ENCODE results near the gene POU2AF3.
A peak's percentile ranks its signal among the peaks of the same experiment; 100 is the strongest.

POU2AF3 gene

GRCh38 chr11:111282562-111283075 is 15.7 kb upstream of the POU2AF3 start:
- H2BK12ac ChIP-seq (ENCODE audit: low read length in 2 of 2), result no peak overlapping the region
- WGBS, result 64% methylated on average over 3 of the region's 3 CpGs
- H3K4me1 ChIP-seq (ENCODE audit: control insufficient read depth, insufficient read depth, low read depth, low read length), result peaks cover 2% of the 10 kb centered on the region
- H2AFZ ChIP-seq (ENCODE audit: low read depth, low read length), result no peak overlapping the region
- no peak overlapping the region for H3K27ac ChIP-seq (ENCODE audit: low read length, poor library complexity, severe bottlenecking)
- no peak overlapping the region for H3K9ac ChIP-seq (ENCODE audit: low read length)
- no peak overlapping the region for H3K18ac ChIP-seq (ENCODE audit: low read depth in 1 of 2, low read length in 2 of 2)
- H4K91ac ChIP-seq (ENCODE audit: low read length), result no peak overlapping the region
- no peaks in the 10 kb centered on the region for H3K36me3 ChIP-seq (ENCODE audit: control insufficient read depth in 1 of 2, insufficient read depth in 2 of 2, low read depth in 1 of 2, low read length in 2 of 2)
- no peak overlapping the region for H3K23ac ChIP-seq (ENCODE audit: low read length in 2 of 2)
- no peaks in the 10 kb centered on the region for H3K9me3 ChIP-seq (ENCODE audit: control insufficient read depth, low read length)
- H2AK5ac ChIP-seq (ENCODE audit: low read length, severe bottlenecking), result no peak overlapping the region
- no peak overlapping the region for H2BK15ac ChIP-seq (ENCODE audit: low read depth, poor library complexity, severe bottlenecking)
- no peak overlapping the region for H2BK120ac ChIP-seq (ENCODE audit: low read depth, low read length)
- H4K8ac ChIP-seq (ENCODE audit: low read length), result no peak overlapping the region
- no peak overlapping the region for H3K4me3 ChIP-seq (ENCODE audit: insufficient read depth in 1 of 2, low read depth in 1 of 2, low read length in 2 of 2)
- no peak for DNase-seq
- no peak overlapping the region for H3K4me2 ChIP-seq (ENCODE audit: low read length, poor library complexity, severe bottlenecking)
- no peak overlapping the region for H2BK5ac ChIP-seq (ENCODE audit: low read depth, low read length, poor library complexity, severe bottlenecking)
- peaks cover 23 to 33% of the 10 kb centered on the region in 2 experiments for H3K27me3 ChIP-seq (ENCODE audit: control insufficient read depth in 1 of 2, insufficient read depth in 1 of 2, low read length in 2 of 2)
- H3K14ac ChIP-seq (ENCODE audit: low read length in 2 of 2), result no peak overlapping the region
- no peak overlapping the region for H3K4ac ChIP-seq (ENCODE audit: low read depth in 1 of 2, low read length in 2 of 2)
- H3K79me1 ChIP-seq (replicated peaks; ENCODE audit: low read length, poor library complexity, severe bottlenecking), result no peaks in the 10 kb centered on the region

GRCh38 chr11:111283945-111284481 is 14.3 kb upstream of the POU2AF3 start:
- no peak overlapping the region for H2AK5ac ChIP-seq (ENCODE audit: low read length, severe bottlenecking)
- no peak overlapping the region for H3K23ac ChIP-seq (ENCODE audit: low read length in 2 of 2)
- no peak overlapping the region for H3K4me2 ChIP-seq (ENCODE audit: low read length, poor library complexity, severe bottlenecking)
- no peak overlapping the region for H3K27ac ChIP-seq (ENCODE audit: low read length, poor library complexity, severe bottlenecking)
- H3K9me3 ChIP-seq (ENCODE audit: control insufficient read depth, low read length), result no peaks in the 10 kb centered on the region
- H4K8ac ChIP-seq (ENCODE audit: low read length), result no peak overlapping the region
- 76% methylated on average over 33 of the region's 33 CpGs for WGBS
- H2BK12ac ChIP-seq (ENCODE audit: low read length in 2 of 2), result no peak overlapping the region
- H3K27me3 ChIP-seq (ENCODE audit: control insufficient read depth in 1 of 2, insufficient read depth in 1 of 2, low read length in 2 of 2), result peaks cover 19 to 27% of the 10 kb centered on the region in 2 experiments
- H3K18ac ChIP-seq (ENCODE audit: low read depth in 1 of 2, low read length in 2 of 2), result no peak overlapping the region
- H4K91ac ChIP-seq (ENCODE audit: low read length), result no peak overlapping the region
- no peaks in the 10 kb centered on the region for H3K36me3 ChIP-seq (ENCODE audit: control insufficient read depth in 1 of 2, insufficient read depth in 2 of 2, low read depth in 1 of 2, low read length in 2 of 2)
- no peak overlapping the region for H3K14ac ChIP-seq (ENCODE audit: low read length in 2 of 2)
- H2BK15ac ChIP-seq (ENCODE audit: low read depth, poor library complexity, severe bottlenecking), result no peak overlapping the region
- DNase-seq, result peak; percentile 35
- no peak overlapping the region for H3K4ac ChIP-seq (ENCODE audit: low read depth in 1 of 2, low read length in 2 of 2)
- peak overlapping the region in 1 of 2 experiments; percentile 43 for H3K4me3 ChIP-seq (ENCODE audit: insufficient read depth in 1 of 2, low read depth in 1 of 2, low read length in 2 of 2)
- no peak overlapping the region for H2AFZ ChIP-seq (ENCODE audit: low read depth, low read length)
- H2BK5ac ChIP-seq (ENCODE audit: low read depth, low read length, poor library complexity, severe bottlenecking), result no peak overlapping the region
- H3K79me1 ChIP-seq (replicated peaks; ENCODE audit: low read length, poor library complexity, severe bottlenecking), result no peaks in the 10 kb centered on the region
- peaks cover 2% of the 10 kb centered on the region for H3K4me1 ChIP-seq (ENCODE audit: control insufficient read depth, insufficient read depth, low read depth, low read length)
- no peak overlapping the region for H2BK120ac ChIP-seq (ENCODE audit: low read depth, low read length)
- peak overlapping the region; percentile 65 for H3K9ac ChIP-seq (ENCODE audit: low read length)

- Histone ChIP-seq H3K27ac (ENCODE audit: low read length, poor library complexity, severe bottlenecking) (no peak overlapping the region), H2AFZ (ENCODE audit: low read depth, low read length) (peak overlapping the region; percentile 37), H3K4me2 (ENCODE audit: low read length, poor library complexity, severe bottlenecking) (no peak overlapping the region), H3K27me3 (ENCODE audit: control insufficient read depth in 1 of 2, insufficient read depth in 1 of 2, low read length in 2 of 2) (peaks cover 12 to 21% of the 10 kb centered on the region in 2 experiments), H2BK120ac (ENCODE audit: low read depth, low read length) (no peak overlapping the region), H3K14ac (ENCODE audit: low read length in 2 of 2) (peak overlapping the region in 1 of 2 experiments; percentile 58), H3K18ac (ENCODE audit: low read depth in 1 of 2, low read length in 2 of 2) (peak overlapping the region in 1 of 2 experiments; percentile 29), H3K36me3 (ENCODE audit: control insufficient read depth in 1 of 2, insufficient read depth in 2 of 2, low read depth in 1 of 2, low read length in 2 of 2) (no peaks in the 10 kb centered on the region), H2BK12ac (ENCODE audit: low read length in 2 of 2) (no peak overlapping the region), H3K79me1 (replicated peaks; ENCODE audit: low read length, poor library complexity, severe bottlenecking) (no peaks in the 10 kb centered on the region), H4K8ac (ENCODE audit: low read length) (no peak overlapping the region), H4K91ac (ENCODE audit: low read length) (no peak overlapping the region), H3K4me3 (ENCODE audit: insufficient read depth in 1 of 2, low read depth in 1 of 2, low read length in 2 of 2) (no peak overlapping the region), H3K9me3 (ENCODE audit: control insufficient read depth, low read length) (no peaks in the 10 kb centered on the region), H2BK15ac (ENCODE audit: low read depth, poor library complexity, severe bottlenecking) (no peak overlapping the region), H3K4me1 (ENCODE audit: control insufficient read depth, insufficient read depth, low read depth, low read length) (peaks cover 2% of the 10 kb centered on the region), H2BK5ac (ENCODE audit: low read depth, low read length, poor library complexity, severe bottlenecking) (no peak overlapping the region), H3K23ac (ENCODE audit: low read length in 2 of 2) (no peak overlapping the region), H3K4ac (ENCODE audit: low read depth in 1 of 2, low read length in 2 of 2) (no peak overlapping the region), H3K9ac (ENCODE audit: low read length) (no peak overlapping the region), H2AK5ac (ENCODE audit: low read length, severe bottlenecking) (no peak overlapping the region)
- WGBS, result 81% methylated on average over 18 of the region's 18 CpGs
- DNase-seq, result no peak
Observed at GRCh38 chr11:111285189-111286091, 12.9 kb upstream of the POU2AF3 start.

- no peak overlapping the region for H2BK12ac ChIP-seq (ENCODE audit: low read length in 2 of 2)
- DNase-seq, result no peak
- H2BK120ac ChIP-seq (ENCODE audit: low read depth, low read length), result no peak overlapping the region
- no peak overlapping the region for H2BK15ac ChIP-seq (ENCODE audit: low read depth, poor library complexity, severe bottlenecking)
- H4K8ac ChIP-seq (ENCODE audit: low read length), result no peak overlapping the region
- no peak overlapping the region for H3K4me3 ChIP-seq (ENCODE audit: insufficient read depth in 1 of 2, low read depth in 1 of 2, low read length in 2 of 2)
- H3K9ac ChIP-seq (ENCODE audit: low read length), result no peak overlapping the region
- no peaks in the 10 kb centered on the region for H3K9me3 ChIP-seq (ENCODE audit: control insufficient read depth, low read length)
- H2AFZ ChIP-seq (ENCODE audit: low read depth, low read length), result no peak overlapping the region
- no peak overlapping the region for H3K27ac ChIP-seq (ENCODE audit: low read length, poor library complexity, severe bottlenecking)
- no peaks in the 10 kb centered on the region for H3K36me3 ChIP-seq (ENCODE audit: control insufficient read depth in 1 of 2, insufficient read depth in 2 of 2, low read depth in 1 of 2, low read length in 2 of 2)
- no peaks in the 10 kb centered on the region for H3K4me1 ChIP-seq (ENCODE audit: control insufficient read depth, insufficient read depth, low read depth, low read length)
- no peak overlapping the region for H2AK5ac ChIP-seq (ENCODE audit: low read length, severe bottlenecking)
- H3K27me3 ChIP-seq (ENCODE audit: control insufficient read depth in 1 of 2, insufficient read depth in 1 of 2, low read length in 2 of 2), result peaks cover 0 to 6% of the 10 kb centered on the region in 2 experiments
- no peak overlapping the region for H2BK5ac ChIP-seq (ENCODE audit: low read depth, low read length, poor library complexity, severe bottlenecking)
- WGBS, result 95% methylated on average over 4 of the region's 5 CpGs
- H3K23ac ChIP-seq (ENCODE audit: low read length in 2 of 2), result no peak overlapping the region
- no peak overlapping the region for H3K18ac ChIP-seq (ENCODE audit: low read depth in 1 of 2, low read length in 2 of 2)
- H3K4me2 ChIP-seq (ENCODE audit: low read length, poor library complexity, severe bottlenecking), result no peak overlapping the region
- H3K14ac ChIP-seq (ENCODE audit: low read length in 2 of 2), result no peak overlapping the region
- no peaks in the 10 kb centered on the region for H3K79me1 ChIP-seq (replicated peaks; ENCODE audit: low read length, poor library complexity, severe bottlenecking)
- no peak overlapping the region for H3K4ac ChIP-seq (ENCODE audit: low read depth in 1 of 2, low read length in 2 of 2)
- no peak overlapping the region for H4K91ac ChIP-seq (ENCODE audit: low read length)
Observed at GRCh38 chr11:111291764-111292163, 6.6 kb upstream of the POU2AF3 start.

All from mesenchymal stem cell (in vitro differentiated cells and primary cell).